Breast epithelium (tissue), 3 donors: Measurements from ENCODE around the gene ADPRM.

Experiments
- POLR2A ChIP-seq: fragments of 450-650 bp; IDR thresholded peaks from one replicate; pipeline ENCODE4 v1.6.1; 2016; ENCODE audit warnings: antibody characterized with exemption, mild to moderate bottlenecking, moderate library complexity
- TF ChIP-seq, protein P1 (sequence below), 3 donors: fragments of 450-650 bp; IDR thresholded peaks; one replicate each; pipeline ENCODE4 v1.5.1; 2016 to 2017; ENCODE audit warnings: antibody characterized with exemption in 3 of 3, mild to moderate bottlenecking in 3 of 3, moderate library complexity in 3 of 3

DNA sequence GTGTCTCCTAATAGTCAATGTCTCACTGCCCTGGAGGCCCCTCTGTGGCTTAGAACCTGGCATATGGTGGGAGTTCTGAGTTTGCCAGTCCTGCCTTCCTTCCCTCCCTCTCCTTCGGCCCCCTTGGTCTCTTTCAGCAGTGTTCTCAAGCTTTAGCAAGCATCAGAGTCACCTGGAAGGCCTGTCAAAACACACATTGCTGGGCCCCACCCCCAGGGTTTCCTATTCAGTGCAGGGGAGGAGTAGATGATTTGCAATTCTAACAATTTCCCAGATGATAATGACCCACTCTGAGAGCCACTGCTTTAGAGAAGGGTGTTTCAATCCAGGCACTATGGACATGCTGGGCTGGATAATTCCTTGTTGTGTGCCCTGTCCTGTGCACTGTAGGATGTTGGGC, 58.8 kb downstream of the ADPRM start:
- TF ChIP-seq, protein P1, sequence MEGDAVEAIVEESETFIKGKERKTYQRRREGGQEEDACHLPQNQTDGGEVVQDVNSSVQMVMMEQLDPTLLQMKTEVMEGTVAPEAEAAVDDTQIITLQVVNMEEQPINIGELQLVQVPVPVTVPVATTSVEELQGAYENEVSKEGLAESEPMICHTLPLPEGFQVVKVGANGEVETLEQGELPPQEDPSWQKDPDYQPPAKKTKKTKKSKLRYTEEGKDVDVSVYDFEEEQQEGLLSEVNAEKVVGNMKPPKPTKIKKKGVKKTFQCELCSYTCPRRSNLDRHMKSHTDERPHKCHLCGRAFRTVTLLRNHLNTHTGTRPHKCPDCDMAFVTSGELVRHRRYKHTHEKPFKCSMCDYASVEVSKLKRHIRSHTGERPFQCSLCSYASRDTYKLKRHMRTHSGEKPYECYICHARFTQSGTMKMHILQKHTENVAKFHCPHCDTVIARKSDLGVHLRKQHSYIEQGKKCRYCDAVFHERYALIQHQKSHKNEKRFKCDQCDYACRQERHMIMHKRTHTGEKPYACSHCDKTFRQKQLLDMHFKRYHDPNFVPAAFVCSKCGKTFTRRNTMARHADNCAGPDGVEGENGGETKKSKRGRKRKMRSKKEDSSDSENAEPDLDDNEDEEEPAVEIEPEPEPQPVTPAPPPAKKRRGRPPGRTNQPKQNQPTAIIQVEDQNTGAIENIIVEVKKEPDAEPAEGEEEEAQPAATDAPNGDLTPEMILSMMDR (IDR thresholded peaks at IDR 0.05) = no peak
- no peak for TF ChIP-seq POLR2A
